Subcutaneous adipose tissue (tissue), 4 donors: Measurements from ENCODE around the gene ADCY9. TPM values are rescaled to one million over a fixed set of nuclear protein-coding genes. Genes with fewer than 3 reads are reported as not detected.

Source experiments
- CTCF ChIP-seq: fragments of 450-650 bp; IDR thresholded peaks from one replicate; pipeline ENCODE4 v1.5.1; 2016; ENCODE audit warnings: low read depth, mild to moderate bottlenecking, control low read depth, antibody characterized with exemption, moderate library complexity
- total RNA-seq, 4 donors: library from RNA; depleted of rRNA; stranded (reverse); fragments of >200 nt; gene quantifications; one replicate each; pipeline ENCODE4 v1.1.0, GENCODE V29; 2016

Gene ADCY9
- total RNA-seq, 4 donors from 2014 or later: 9.5 to 16.4 (median 9.8) TPM

DNA sequence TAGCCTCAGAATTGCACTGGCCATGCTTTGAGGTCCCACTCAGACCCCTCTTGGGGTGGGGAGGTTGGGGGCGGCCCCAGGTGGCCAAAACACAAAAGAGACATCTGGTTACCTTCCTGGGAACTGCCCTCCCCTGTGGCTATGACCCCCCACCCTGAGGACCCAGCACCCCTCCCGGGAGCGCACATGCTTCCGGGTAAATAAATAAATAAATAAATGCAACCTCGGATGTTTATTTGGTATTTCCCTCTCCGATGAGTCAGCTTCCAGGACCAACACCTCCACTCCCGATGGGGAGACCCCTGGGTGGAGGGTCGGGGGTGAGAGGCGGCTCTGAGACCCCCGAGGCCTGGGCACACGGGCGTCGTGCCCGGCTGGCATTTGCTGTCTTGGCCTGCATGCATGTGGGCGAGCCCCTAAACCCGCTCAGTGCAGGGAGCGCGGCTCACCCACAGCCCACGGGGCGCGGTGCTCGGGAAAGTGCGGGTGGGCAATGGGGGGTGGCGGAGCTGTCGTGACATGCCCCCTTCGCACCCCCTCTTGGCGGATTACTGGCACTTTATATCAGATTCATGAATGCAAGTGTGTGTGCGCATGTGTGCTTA, 151.5 kb downstream of the ADCY9 start:
- TF ChIP-seq CTCF: no peak

DNA sequence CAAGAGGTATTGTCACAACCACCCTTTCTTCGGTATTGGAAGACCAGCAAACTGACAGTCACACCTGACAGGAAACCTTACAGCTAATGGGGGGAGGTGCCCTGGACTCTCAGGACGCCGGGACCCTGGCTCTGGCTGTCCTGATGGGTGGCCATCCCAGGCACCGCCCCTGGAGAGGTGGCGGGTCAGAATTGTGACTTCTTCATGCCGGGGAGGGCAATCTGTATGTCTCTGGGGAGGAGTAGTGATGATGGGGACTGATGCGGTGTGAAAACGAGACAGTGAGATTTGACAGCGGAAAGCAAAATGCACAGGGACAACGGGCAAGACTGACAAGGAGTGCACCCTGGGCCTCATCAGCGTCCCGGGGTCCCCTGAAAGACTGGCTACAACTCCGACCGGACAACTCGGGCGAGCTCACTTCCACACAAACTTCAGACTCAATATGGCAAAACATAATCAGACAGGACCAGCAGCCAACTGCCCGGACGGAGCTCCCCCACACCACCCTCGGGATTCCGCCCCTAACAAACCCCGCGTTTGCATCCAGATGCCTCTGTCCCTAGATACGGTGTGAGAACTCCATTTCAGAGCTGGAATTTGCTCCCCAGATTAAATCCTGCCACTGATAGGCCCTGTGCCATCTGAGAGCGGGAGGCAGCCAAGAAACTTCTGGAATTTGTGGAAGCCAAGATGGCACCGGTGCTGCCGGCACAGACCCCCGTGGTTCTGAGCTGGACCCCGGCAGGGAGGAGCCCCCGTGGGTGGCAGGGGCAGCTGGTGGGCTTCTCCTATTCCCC, 152.2 kb downstream of the ADCY9 start:
- TF ChIP-seq CTCF: no peak

DNA sequence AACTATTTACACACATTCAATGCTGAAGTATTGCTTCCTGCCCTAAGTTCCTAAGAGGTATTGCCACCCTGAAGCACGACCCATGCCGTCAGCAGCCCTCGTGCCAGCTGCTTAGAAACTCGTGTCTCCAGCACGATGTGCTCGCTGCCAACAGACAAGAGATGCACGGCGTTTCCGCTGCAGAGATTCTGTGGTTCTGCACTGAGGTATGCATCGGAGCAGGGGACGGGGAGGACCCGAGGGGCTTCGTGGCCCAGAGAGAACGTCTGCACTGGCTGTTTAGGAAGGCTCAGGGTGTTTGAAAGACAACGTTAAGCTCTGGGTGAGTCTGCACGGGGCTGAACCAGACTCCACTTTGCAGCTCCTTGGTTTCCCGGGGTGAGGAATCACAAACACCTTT, 153.0 kb downstream of the ADCY9 start:
- no peak for TF ChIP-seq CTCF

GRCh38 chr16:3961449-3961849, 154.8 kb downstream of the ADCY9 start:
- no peak for TF ChIP-seq CTCF

- TF ChIP-seq CTCF: no peak
Measured at GRCh38 chr16:3959148-3959547, 157.1 kb downstream of the ADCY9 start.

GRCh38 chr16:3957344-3957980, 158.8 kb downstream of the ADCY9 start:
- TF ChIP-seq CTCF: no peak

- no peak for TF ChIP-seq CTCF
Measured at GRCh38 chr16:3954411-3954921, 161.8 kb downstream of the ADCY9 start.
